IMR-90 (cell line): ENCODE data around the gene ADGRD1. TPM values are rescaled to one million over a fixed set of nuclear protein-coding genes. Genes with fewer than 3 reads are reported as not detected.

Source experiments
- ATAC-seq: fragments of 200-7000 bp; cut with Tn5 transposase; 2 replicates; pipeline ENCODE4 v1.9.1; 2020; ENCODE audit warnings: low read depth, mild to moderate bottlenecking, moderate library complexity
- BruUV-seq: library from RNA; stranded (reverse); fragments of 400-500 nt; replicated peaks from 2 replicates; lab custom pipeline; 2021; lab: Mats Ljungman, UMichigan
- CTCF ChIA-PET: fragments of 300-600 bp; formaldehyde crosslinking; extraction: SDS; loops from one replicate; lab custom pipeline; 2021; ENCODE audit warnings: antibody characterized with exemption; lab: Yijun Ruan, JAX
- POLR2A ChIA-PET: fragments of 300-600 bp; sonication (Branson Sonifier 250); formaldehyde crosslinking; loops from one replicate; lab custom pipeline; 2022; ENCODE audit warnings: antibody characterized with exemption; ENCODE audit not compliant: unreplicated experiment; lab: Charles Lee
- DNase-seq: peaks from one replicate; pipeline ENCODE4 v3.0.0; 2013
- H2AFZ ChIP-seq: replicated peaks from 2 replicates; pipeline ENCODE3; 2013; ENCODE audit warnings: low read length, mild to moderate bottlenecking; ENCODE audit not compliant: poor library complexity
- H2AK5ac ChIP-seq: 2 replicates; pipeline ENCODE4 v1.6.1; 2013; ENCODE audit warnings: low read depth, low read length, inconsistent platforms
- H2AK9ac ChIP-seq: replicated peaks from 2 replicates; pipeline ENCODE3; 2013; ENCODE audit warnings: mild to moderate bottlenecking, low read depth, low read length, moderate library complexity; ENCODE audit not compliant: poor library complexity
- H2BK120ac ChIP-seq: 2 replicates; pipeline ENCODE4 v1.6.1; 2013; ENCODE audit warnings: low read depth, low read length, inconsistent platforms
- H2BK15ac ChIP-seq: 3 replicates; pipeline ENCODE4 v1.6.1; 2013; ENCODE audit warnings: low read depth, low read length, inconsistent platforms
- H2BK20ac ChIP-seq: 2 replicates; pipeline ENCODE4 v1.6.1; 2013; ENCODE audit warnings: low read depth, mild to moderate bottlenecking, inconsistent platforms, low read length, moderate library complexity
- H2BK5ac ChIP-seq: 2 replicates; pipeline ENCODE4 v1.6.1; 2013; ENCODE audit warnings: mild to moderate bottlenecking, low read depth, low read length, inconsistent platforms; ENCODE audit not compliant: poor library complexity, severe bottlenecking
- H3K14ac ChIP-seq: replicated peaks from 2 replicates; pipeline ENCODE4 v1.6.1; 2013; ENCODE audit warnings: low read depth, low read length, inconsistent platforms
- H3K18ac ChIP-seq: 2 replicates; pipeline ENCODE4 v1.6.1; 2013; ENCODE audit warnings: low read depth, low read length, control low read depth
- H3K23ac ChIP-seq: 2 replicates; pipeline ENCODE4 v1.6.1; 2013; ENCODE audit warnings: low read depth, low read length, inconsistent platforms
- H3K27ac ChIP-seq: 2 replicates; pipeline ENCODE4 v1.5.1; 2013; ENCODE audit warnings: mild to moderate bottlenecking, control low read depth, low read length; ENCODE audit not compliant: insufficient read depth
- H3K27me3 ChIP-seq: 2 replicates; pipeline ENCODE4 v1.6.1; 2013; ENCODE audit warnings: low read length; ENCODE audit not compliant: control insufficient read depth, insufficient read depth
- H3K36me3 ChIP-seq: 2 replicates; pipeline ENCODE4 v1.6.1; 2013; ENCODE audit warnings: low read length, mixed read lengths; ENCODE audit not compliant: control insufficient read depth, insufficient read depth
- H3K4ac ChIP-seq: 2 replicates; pipeline ENCODE4 v1.6.1; 2013; ENCODE audit warnings: low read depth, low read length, inconsistent platforms
- H3K4me1 ChIP-seq: 2 replicates; pipeline ENCODE4 v1.6.1; 2013; ENCODE audit warnings: low read length, mixed read lengths; ENCODE audit not compliant: control insufficient read depth, insufficient read depth
- H3K4me2 ChIP-seq: 2 replicates; pipeline ENCODE4 v1.6.1; 2013; ENCODE audit warnings: low read depth, mild to moderate bottlenecking, control low read depth, low read length, moderate library complexity
- H3K4me3 ChIP-seq: 2 replicates; pipeline ENCODE4 v1.5.1; 2013; ENCODE audit warnings: low read depth, mild to moderate bottlenecking, control low read depth, low read length, moderate library complexity; ENCODE audit not compliant: insufficient read depth
- H3K56ac ChIP-seq: 2 replicates; pipeline ENCODE4 v1.6.1; 2013; ENCODE audit warnings: low read length, inconsistent platforms; ENCODE audit not compliant: insufficient read depth; ENCODE audit errors: extremely low read depth
- H3K79me1 ChIP-seq, 2 experiments: 2 replicates each; pipeline ENCODE4 v1.6.1; 2013; ENCODE audit warnings: low read length in 2 of 2, inconsistent platforms in 1 of 2, low read depth in 1 of 2
- H3K9ac ChIP-seq: 2 replicates; pipeline ENCODE4 v1.6.1; 2013; ENCODE audit warnings: low read depth, low read length, control low read depth
- H3K9me1 ChIP-seq: 2 replicates; pipeline ENCODE4 v1.6.1; 2013; ENCODE audit warnings: low read length, inconsistent platforms; ENCODE audit not compliant: insufficient read depth
- H3K9me3 ChIP-seq: 2 replicates; pipeline ENCODE4 v1.6.1; 2013; ENCODE audit warnings: low read length; ENCODE audit not compliant: control insufficient read depth, insufficient read depth
- H4K20me1 ChIP-seq: 2 replicates; pipeline ENCODE4 v1.6.1; 2013; ENCODE audit warnings: low read length, inconsistent platforms; ENCODE audit not compliant: insufficient read depth
- H4K5ac ChIP-seq: 2 replicates; pipeline ENCODE4 v1.6.1; 2013; ENCODE audit warnings: mild to moderate bottlenecking, low read depth, low read length, control low read depth
- H4K8ac ChIP-seq, 2 experiments: 2 replicates each; pipeline ENCODE4 v1.6.1; 2013; ENCODE audit warnings: low read depth in 2 of 2, low read length in 2 of 2, control low read depth in 1 of 2, inconsistent platforms in 1 of 2
- H4K91ac ChIP-seq: 2 replicates; pipeline ENCODE4 v1.6.1; 2013; ENCODE audit warnings: low read depth, low read length, inconsistent platforms; ENCODE audit not compliant: insufficient read depth
- CEBPB ChIP-seq: IDR thresholded peaks from 2 replicates; pipeline ENCODE4 v1.6.1; 2012; ENCODE audit warnings: low read depth, low read length, improper control_type of control experiment
- CHD1 ChIP-seq: IDR thresholded peaks from 2 replicates; pipeline ENCODE4 v1.6.1; 2012; ENCODE audit warnings: low read depth, low read length, improper control_type of control experiment
- FOS ChIP-seq: fragments of 150-350 bp; IDR thresholded peaks from 2 replicates; pipeline ENCODE4 v1.6.1; 2016; ENCODE audit warnings: low read depth, low read length
- MAFK ChIP-seq: IDR thresholded peaks from 2 replicates; pipeline ENCODE4 v1.6.1; 2012; ENCODE audit warnings: low read depth, low read length, improper control_type of control experiment
- MAZ ChIP-seq: IDR thresholded peaks from 2 replicates; pipeline ENCODE4 v1.6.1; 2012; ENCODE audit warnings: low read depth, mild to moderate bottlenecking, low read length, improper control_type of control experiment, moderate library complexity, borderline replicate concordance
- MXI1 ChIP-seq: IDR thresholded peaks from 2 replicates; pipeline ENCODE4 v1.6.1; 2012; ENCODE audit warnings: low read depth, mild to moderate bottlenecking, low read length, moderate library complexity, borderline replicate concordance
- RCOR1 ChIP-seq: IDR thresholded peaks from 2 replicates; pipeline ENCODE4 v1.6.1; 2012; ENCODE audit warnings: mild to moderate bottlenecking, low read length, improper control_type of control experiment; ENCODE audit not compliant: insufficient replicate concordance
- whole genome bisulfite sequencing, 2 experiments: methylation state at CpG; one replicate each; pipeline versions ENCODE4 v1.1.5 to v1.1.7; 2013; ENCODE audit warnings: missing lambda C conversion rate in 2 of 2; ENCODE audit not compliant: insufficient read length in 1 of 2; ENCODE audit errors: extremely low coverage in 2 of 2; 5-methylcytosine and 5-hydroxymethylcytosine counted together
- dilution Hi-C: fragments of 300-500 bp; cut with HindIII; formaldehyde crosslinking; loops from one replicate; pipeline ENCODE4 v1.14.3; 2018; ENCODE audit warnings: low sequenced_read_pairs; ENCODE audit not compliant: unreplicated experiment
- in situ Hi-C: fragments of 300-500 bp; cut with MboI; formaldehyde crosslinking; loops from 3 replicates; pipeline ENCODE4 v1.14.3; 2019; ENCODE audit warnings: low sequenced_read_pairs, inconsistent platforms, mixed read lengths
- intact Hi-C: fragments of 100-400 bp; cut with micrococcal nuclease; formaldehyde crosslinking; loops from 2 replicates; pipeline ENCODE4 v1.10.0; 2022
- polyA plus RNA-seq, 3 experiments: library from polyadenylated mRNA; depleted of rRNA; stranded (reverse); fragments of >200 nt; gene quantifications; 2 replicates each; pipeline ENCODE4 v1.2.3, GENCODE V29; 2012; ENCODE audit warnings: low replicate concordance in 1 of 3
- total RNA-seq: library from RNA; depleted of rRNA; stranded (reverse); fragments of >200 nt; gene quantifications from 2 replicates; pipeline ENCODE4 v1.2.3, GENCODE V29; 2012
- TF ChIP-seq, protein P1 (sequence below): conservative IDR thresholded peaks from 2 replicates; pipeline ENCODE4 v1.5.1; 2012; ENCODE audit warnings: mild to moderate bottlenecking, low read depth, low read length, improper control_type of control experiment
- TF ChIP-seq, protein P2 (sequence below): fragments of 150-350 bp; IDR thresholded peaks from 2 replicates; pipeline ENCODE4 v1.6.1; 2016; ENCODE audit warnings: low read depth, mild to moderate bottlenecking, low read length, moderate library complexity, borderline replicate concordance

The ADGRD1 gene
- total and polyA plus RNA-seq, 2 of the 4 experiments (the other 2 are of a cell fraction), result not detected

DNA sequence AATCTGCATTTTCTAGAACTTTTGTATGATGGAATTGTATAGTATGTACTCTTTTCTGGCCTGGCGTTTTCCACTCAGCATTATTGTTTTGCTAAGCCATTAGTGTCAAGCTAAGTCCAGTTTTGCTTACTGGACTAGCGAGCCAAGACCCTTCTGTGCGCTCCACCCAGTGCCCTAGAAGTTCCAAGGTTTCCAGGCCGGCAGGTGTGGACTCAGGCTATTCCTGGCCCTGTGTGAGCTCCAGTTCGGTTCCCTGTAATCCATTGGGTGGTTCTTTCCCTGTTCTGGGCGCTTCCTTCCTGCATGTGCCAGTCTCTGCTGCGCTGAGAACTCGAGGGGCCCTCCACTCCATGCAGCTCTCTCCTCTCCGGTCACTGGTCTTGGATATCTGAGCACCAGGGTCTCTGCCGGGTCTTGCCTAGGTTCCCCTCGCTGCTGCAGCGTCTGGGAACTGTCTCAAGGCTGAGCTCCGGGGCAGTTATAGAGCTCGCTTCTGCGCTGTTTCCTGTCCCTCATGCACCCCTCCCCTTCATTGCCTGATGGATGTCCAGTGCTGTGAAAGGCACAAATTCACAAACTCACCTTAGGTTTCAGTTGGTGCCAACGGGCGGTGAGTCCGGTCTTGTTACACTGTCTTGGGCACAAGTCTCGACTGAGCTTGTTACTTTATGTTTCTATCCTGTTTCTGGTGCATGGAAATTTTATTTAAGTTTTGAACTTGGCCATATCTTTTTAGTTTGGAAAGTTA lies 100.8 kb downstream of the ADGRD1 start:
- POLR2A ChIA-PET, result no interaction called here
- no TSS peak for BruUV-seq
- no peaks in the 10 kb centered on the region for H3K4me1 ChIP-seq
- H3K4me3 ChIP-seq, result no peak overlapping the region
- H3K9me1 ChIP-seq, result no peaks in the 10 kb centered on the region
- no peak overlapping the region for H2AK5ac ChIP-seq
- CTCF ChIA-PET, result no interaction called here
- no peak overlapping the region for H2BK20ac ChIP-seq
- no peak overlapping the region for H3K4me2 ChIP-seq
- H3K79me1 ChIP-seq, result no peaks in the 10 kb centered on the region
- H4K91ac ChIP-seq, result no peak overlapping the region
- H3K56ac ChIP-seq, result no peak overlapping the region
- H3K9ac ChIP-seq, result no peak overlapping the region
- H2AFZ ChIP-seq, result no peak overlapping the region
- no peak overlapping the region for H4K5ac ChIP-seq
- no peaks in the 10 kb centered on the region for H3K27me3 ChIP-seq
- H3K23ac ChIP-seq, result no peak overlapping the region
- intact Hi-C loops (no loop called here), dilution Hi-C loops (no loop called here), in situ Hi-C loops (no loop called here)
- no peak overlapping the region for H3K14ac ChIP-seq
- H2AK9ac ChIP-seq, result no peak overlapping the region
- H2BK5ac ChIP-seq, result no peak overlapping the region
- no peak overlapping the region for H3K18ac ChIP-seq
- ATAC-seq (no peak), DNase-seq (no peak)
- H3K27ac ChIP-seq, result no peak overlapping the region
- H4K8ac ChIP-seq, result no peak overlapping the region
- TF ChIP-seq CHD1 (no peak), MAFK (no peak), MAZ (no peak), RCOR1 (no peak), MXI1 (no peak), FOS (no peak), CEBPB (no peak)
- TF ChIP-seq, protein P1, sequence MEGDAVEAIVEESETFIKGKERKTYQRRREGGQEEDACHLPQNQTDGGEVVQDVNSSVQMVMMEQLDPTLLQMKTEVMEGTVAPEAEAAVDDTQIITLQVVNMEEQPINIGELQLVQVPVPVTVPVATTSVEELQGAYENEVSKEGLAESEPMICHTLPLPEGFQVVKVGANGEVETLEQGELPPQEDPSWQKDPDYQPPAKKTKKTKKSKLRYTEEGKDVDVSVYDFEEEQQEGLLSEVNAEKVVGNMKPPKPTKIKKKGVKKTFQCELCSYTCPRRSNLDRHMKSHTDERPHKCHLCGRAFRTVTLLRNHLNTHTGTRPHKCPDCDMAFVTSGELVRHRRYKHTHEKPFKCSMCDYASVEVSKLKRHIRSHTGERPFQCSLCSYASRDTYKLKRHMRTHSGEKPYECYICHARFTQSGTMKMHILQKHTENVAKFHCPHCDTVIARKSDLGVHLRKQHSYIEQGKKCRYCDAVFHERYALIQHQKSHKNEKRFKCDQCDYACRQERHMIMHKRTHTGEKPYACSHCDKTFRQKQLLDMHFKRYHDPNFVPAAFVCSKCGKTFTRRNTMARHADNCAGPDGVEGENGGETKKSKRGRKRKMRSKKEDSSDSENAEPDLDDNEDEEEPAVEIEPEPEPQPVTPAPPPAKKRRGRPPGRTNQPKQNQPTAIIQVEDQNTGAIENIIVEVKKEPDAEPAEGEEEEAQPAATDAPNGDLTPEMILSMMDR, result no peak
- TF ChIP-seq, protein P2, sequence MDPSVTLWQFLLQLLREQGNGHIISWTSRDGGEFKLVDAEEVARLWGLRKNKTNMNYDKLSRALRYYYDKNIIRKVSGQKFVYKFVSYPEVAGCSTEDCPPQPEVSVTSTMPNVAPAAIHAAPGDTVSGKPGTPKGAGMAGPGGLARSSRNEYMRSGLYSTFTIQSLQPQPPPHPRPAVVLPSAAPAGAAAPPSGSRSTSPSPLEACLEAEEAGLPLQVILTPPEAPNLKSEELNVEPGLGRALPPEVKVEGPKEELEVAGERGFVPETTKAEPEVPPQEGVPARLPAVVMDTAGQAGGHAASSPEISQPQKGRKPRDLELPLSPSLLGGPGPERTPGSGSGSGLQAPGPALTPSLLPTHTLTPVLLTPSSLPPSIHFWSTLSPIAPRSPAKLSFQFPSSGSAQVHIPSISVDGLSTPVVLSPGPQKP, result no peak
- WGBS, 2 experiments, result 36% methylated on average over 10 of the region's 19 CpGs; no CpG with 5 or more reads in 1 of the 2 experiments
- H2BK120ac ChIP-seq, result no peak overlapping the region
- no peak overlapping the region for H2BK15ac ChIP-seq
- H3K4ac ChIP-seq, result no peak overlapping the region
- H4K20me1 ChIP-seq, result no peaks in the 10 kb centered on the region
- H3K36me3 ChIP-seq, result no peaks in the 10 kb centered on the region
- peaks cover 33% of the 10 kb centered on the region for H3K9me3 ChIP-seq
